Measurements from ENCODE around the gene CLSTN1.
"Not testable (repeated sequence)": the region's sequence is repeated elsewhere in the genome, so short reads cannot be mapped to it uniquely, and the experiment has no call there.

CLSTN1 gene

DNA sequence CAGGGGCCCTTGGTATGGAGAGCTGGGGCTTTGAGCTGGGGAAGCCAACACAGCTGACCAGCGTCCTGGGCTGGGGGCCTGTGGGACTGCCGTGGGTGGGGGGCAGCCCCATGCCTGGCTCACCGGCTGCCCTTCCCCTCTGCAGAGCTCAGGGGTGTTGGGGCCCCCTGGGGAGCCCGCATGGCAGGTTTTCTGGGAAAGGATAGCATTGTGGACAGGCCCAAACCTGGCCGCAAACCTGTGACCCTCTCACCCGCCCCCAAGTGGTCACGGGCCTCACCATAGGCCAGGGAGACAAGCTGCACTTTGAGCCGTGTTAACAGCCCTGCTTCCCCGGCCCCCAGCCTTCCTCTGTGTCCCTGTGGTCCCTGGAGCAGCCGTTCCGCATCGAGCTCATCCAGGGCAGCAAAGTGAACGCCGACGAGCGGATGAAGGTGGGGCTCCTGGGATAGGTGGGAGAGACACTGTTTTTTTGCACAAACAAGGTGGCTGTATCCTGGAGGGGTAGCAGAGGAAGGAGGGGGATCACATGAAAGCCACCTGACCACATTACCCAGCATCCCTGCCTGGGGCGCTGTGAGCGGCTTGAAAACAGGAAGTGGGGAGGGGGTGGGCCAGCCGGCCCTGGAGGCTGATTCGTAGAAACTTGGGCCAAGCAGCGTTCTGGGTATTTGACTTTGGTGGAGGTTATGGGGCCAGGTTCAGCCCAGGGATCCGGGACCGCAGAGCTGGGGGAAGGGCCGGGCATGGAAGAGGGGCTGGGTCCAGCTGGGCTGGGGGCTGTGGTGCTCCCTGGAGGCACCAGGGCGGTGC lies 106.4 kb downstream of the CLSTN1 start:
- ATAC-seq (ENCODE audit: low read depth) = no peak
- no peaks in the 10 kb centered on the region for H3K4me1 ChIP-seq (ENCODE audit: insufficient read depth, poor library complexity, severe bottlenecking)
- no peak for DNase-seq (ENCODE audit: low spot score)

DNA sequence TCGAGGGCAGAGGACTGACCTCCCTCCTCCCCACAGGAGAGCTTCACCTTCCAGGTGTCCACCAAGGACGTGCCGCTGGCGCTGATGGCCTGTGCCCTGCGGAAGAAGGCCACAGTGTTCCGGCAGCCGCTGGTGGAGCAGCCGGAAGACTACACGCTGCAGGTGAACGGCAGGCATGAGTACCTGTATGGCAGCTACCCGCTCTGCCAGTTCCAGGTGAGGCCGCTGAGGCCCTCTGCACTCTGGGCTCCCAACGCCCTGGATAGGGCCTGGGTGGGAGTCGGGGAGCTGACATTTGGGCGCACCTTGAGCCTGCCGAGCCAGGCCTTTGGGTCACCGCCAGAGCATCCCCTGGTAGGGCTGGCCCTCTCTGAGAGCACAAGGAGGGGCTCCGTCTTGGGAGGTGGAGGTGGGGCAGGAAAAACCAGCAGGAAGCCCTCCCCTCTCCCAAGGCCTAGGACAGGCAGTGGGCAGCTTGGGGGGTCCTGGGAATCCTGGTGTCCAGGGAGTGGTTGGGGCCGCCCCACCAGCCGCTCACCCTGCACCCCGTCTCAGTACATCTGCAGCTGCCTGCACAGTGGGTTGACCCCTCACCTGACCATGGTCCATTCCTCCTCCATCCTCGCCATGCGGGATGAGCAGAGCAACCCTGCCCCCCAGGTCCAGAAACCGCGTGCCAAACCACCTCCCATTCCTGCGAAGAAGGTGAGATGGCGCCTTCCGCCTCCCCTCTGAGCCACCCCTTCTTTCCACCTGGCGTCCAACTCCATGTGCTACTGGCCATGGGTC lies 107.2 kb downstream of the CLSTN1 start:
- Histone ChIP-seq H3K4me3 (ENCODE audit: severe bottlenecking) (no peak overlapping the region), H3K9me3 (ENCODE audit: severe bottlenecking) (no peaks in the 10 kb centered on the region), H3K27ac (ENCODE audit: poor library complexity, severe bottlenecking) (no peak overlapping the region), H3K4me1 (ENCODE audit: insufficient read depth, poor library complexity, severe bottlenecking) (no peaks in the 10 kb centered on the region), H3K27me3 (ENCODE audit: insufficient read depth, poor library complexity, severe bottlenecking) (no peaks in the 10 kb centered on the region), H3K36me3 (ENCODE audit: low read depth) (peaks cover 16% of the 10 kb centered on the region)
- ATAC-seq (ENCODE audit: low read depth) (no peak), DNase-seq (ENCODE audit: low spot score) (no peak)
- TF ChIP-seq, protein P1, sequence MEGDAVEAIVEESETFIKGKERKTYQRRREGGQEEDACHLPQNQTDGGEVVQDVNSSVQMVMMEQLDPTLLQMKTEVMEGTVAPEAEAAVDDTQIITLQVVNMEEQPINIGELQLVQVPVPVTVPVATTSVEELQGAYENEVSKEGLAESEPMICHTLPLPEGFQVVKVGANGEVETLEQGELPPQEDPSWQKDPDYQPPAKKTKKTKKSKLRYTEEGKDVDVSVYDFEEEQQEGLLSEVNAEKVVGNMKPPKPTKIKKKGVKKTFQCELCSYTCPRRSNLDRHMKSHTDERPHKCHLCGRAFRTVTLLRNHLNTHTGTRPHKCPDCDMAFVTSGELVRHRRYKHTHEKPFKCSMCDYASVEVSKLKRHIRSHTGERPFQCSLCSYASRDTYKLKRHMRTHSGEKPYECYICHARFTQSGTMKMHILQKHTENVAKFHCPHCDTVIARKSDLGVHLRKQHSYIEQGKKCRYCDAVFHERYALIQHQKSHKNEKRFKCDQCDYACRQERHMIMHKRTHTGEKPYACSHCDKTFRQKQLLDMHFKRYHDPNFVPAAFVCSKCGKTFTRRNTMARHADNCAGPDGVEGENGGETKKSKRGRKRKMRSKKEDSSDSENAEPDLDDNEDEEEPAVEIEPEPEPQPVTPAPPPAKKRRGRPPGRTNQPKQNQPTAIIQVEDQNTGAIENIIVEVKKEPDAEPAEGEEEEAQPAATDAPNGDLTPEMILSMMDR (IDR thresholded peaks at IDR 0.05; ENCODE audit: poor library complexity, severe bottlenecking) = no peak

More for the DNA sequence above, 106.4 kb downstream of the CLSTN1 start:
- peaks cover 18% of the 10 kb centered on the region for H3K36me3 ChIP-seq (ENCODE audit: low read depth)
- no peaks in the 10 kb centered on the region for H3K27me3 ChIP-seq (ENCODE audit: insufficient read depth, poor library complexity, severe bottlenecking)
- TF ChIP-seq, protein P1 (IDR thresholded peaks at IDR 0.05; ENCODE audit: poor library complexity, severe bottlenecking) = no peak
- no peaks in the 10 kb centered on the region for H3K9me3 ChIP-seq (ENCODE audit: severe bottlenecking)
- H3K4me3 ChIP-seq (ENCODE audit: severe bottlenecking) = no peak overlapping the region
- H3K27ac ChIP-seq (ENCODE audit: poor library complexity, severe bottlenecking) = no peak overlapping the region

DNA sequence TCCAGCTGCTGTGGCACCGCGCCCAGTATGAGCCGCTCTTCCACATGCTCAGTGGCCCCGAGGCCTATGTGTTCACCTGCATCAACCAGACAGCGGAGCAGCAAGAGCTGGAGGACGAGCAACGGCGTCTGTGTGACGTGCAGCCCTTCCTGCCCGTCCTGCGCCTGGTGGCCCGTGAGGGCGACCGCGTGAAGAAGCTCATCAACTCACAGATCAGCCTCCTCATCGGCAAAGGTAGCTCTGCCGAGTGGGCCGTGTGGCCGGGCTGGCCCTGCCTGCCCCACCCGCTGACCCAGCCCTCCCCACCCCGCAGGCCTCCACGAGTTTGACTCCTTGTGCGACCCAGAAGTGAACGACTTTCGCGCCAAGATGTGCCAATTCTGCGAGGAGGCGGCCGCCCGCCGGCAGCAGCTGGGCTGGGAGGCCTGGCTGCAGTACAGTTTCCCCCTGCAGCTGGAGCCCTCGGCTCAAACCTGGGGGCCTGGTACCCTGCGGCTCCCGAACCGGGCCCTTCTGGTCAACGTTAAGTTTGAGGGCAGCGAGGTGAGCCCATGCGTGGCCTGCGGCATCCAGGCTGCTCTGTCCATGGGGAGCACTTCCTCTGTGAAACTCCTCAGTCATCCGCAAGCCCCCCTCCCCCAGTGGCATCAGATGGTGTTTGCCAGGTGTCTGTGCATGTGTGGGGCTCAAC lies 108.1 kb downstream of the CLSTN1 start:
- TF ChIP-seq, protein P1 (IDR thresholded peaks at IDR 0.05; ENCODE audit: poor library complexity, severe bottlenecking) = no peak
- no peaks in the 10 kb centered on the region for H3K4me1 ChIP-seq (ENCODE audit: insufficient read depth, poor library complexity, severe bottlenecking)
- ATAC-seq (ENCODE audit: low read depth) (no peak), DNase-seq (ENCODE audit: low spot score) (no peak)
- no peaks in the 10 kb centered on the region for H3K9me3 ChIP-seq (ENCODE audit: severe bottlenecking)
- H3K27ac ChIP-seq (ENCODE audit: poor library complexity, severe bottlenecking) = no peak overlapping the region
- H3K27me3 ChIP-seq (ENCODE audit: insufficient read depth, poor library complexity, severe bottlenecking) = no peaks in the 10 kb centered on the region
- peaks cover 21% of the 10 kb centered on the region for H3K36me3 ChIP-seq (ENCODE audit: low read depth)
- no peak overlapping the region for H3K4me3 ChIP-seq (ENCODE audit: severe bottlenecking)

DNA sequence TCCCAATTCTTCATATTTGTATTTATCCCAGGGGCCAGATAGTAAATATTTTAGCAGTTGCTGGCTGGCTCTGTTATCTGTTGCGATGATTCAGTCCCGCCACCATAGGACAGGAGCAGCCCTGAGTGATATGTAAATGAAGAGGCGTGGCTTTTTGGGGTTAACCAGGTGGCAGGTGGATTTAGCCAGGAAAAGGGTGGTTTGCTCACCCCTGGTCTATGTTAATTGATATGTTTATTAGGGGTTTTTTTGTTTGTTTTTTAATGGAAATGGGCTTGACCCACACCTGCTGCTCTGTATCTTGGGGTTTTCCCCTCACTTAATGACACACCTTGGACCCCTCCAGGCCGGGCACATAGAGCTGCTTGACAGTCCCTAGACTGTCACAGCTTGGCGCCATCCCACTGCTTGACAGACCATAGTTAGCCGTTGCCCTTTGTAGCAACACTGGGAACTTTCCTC lies 109.5 kb downstream of the CLSTN1 start:
- DNase-seq (ENCODE audit: low spot score) = no peak
- no peak overlapping the region for H3K4me3 ChIP-seq (ENCODE audit: severe bottlenecking)
- no peaks in the 10 kb centered on the region for H3K27me3 ChIP-seq (ENCODE audit: insufficient read depth, poor library complexity, severe bottlenecking)
- ATAC-seq (ENCODE audit: low read depth) = no peak
- no peaks in the 10 kb centered on the region for H3K9me3 ChIP-seq (ENCODE audit: severe bottlenecking)
- H3K27ac ChIP-seq (ENCODE audit: poor library complexity, severe bottlenecking) = no peak overlapping the region
- no peaks in the 10 kb centered on the region for H3K4me1 ChIP-seq (ENCODE audit: insufficient read depth, poor library complexity, severe bottlenecking)
- TF ChIP-seq, protein P1 (IDR thresholded peaks at IDR 0.05; ENCODE audit: poor library complexity, severe bottlenecking) = no peak
- H3K36me3 ChIP-seq (ENCODE audit: low read depth) = peaks cover 17% of the 10 kb centered on the region

DNA sequence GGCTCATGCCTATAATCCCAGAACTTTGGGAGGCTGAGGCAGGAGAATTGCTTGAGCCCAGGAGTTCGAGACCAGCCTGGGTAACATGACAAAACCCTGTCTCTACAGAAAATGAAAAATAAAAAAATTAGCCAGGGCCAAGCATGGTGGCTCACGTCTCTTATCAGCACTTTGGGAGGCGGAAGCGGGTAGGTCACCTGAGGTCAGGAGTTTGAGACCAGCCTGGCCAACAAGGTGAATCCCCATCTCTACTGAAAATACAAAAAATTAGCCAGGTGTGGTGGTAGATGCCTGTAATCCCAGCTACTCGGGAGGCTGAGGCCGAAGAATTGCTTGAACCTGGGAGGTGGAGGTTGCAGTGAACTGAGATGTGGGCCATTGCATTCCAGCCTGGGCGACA lies 111.0 kb downstream of the CLSTN1 start:
- H3K27ac ChIP-seq (ENCODE audit: poor library complexity, severe bottlenecking); H3K27me3 ChIP-seq (ENCODE audit: insufficient read depth, poor library complexity, severe bottlenecking); DNase-seq (ENCODE audit: low spot score); H3K9me3 ChIP-seq (ENCODE audit: severe bottlenecking); H3K4me1 ChIP-seq (ENCODE audit: insufficient read depth, poor library complexity, severe bottlenecking); ATAC-seq (ENCODE audit: low read depth); H3K4me3 ChIP-seq (ENCODE audit: severe bottlenecking): not testable (repeated sequence)
- H3K36me3 ChIP-seq (ENCODE audit: low read depth) = peaks cover 15% of the 10 kb centered on the region
